Measurements from ENCODE around the gene HABP2.

Gene HABP2

GRCh38 chr10:113543107-113543955 lies 9.5 kb upstream of the HABP2 start:
- Histone ChIP-seq H3K27ac (ENCODE audit: low read length) (no peak overlapping the region), H2AFZ (ENCODE audit: low read depth, low read length) (no peak overlapping the region), H3K27me3 (ENCODE audit: insufficient read depth, low read length, poor library complexity) (peaks cover 5% of the 10 kb centered on the region), H3K9ac (ENCODE audit: low read depth, low read length) (no peak overlapping the region), H3K4me3 (ENCODE audit: low read depth in 1 of 2, low read length in 2 of 2) (no peak overlapping the region), H4K20me1 (ENCODE audit: insufficient read depth, low read length) (no peaks in the 10 kb centered on the region), H3K79me2 (ENCODE audit: insufficient read depth, low read length) (no peaks in the 10 kb centered on the region), H3K4me2 (ENCODE audit: insufficient read depth, low read length) (no peak overlapping the region), H3K36me3 (ENCODE audit: insufficient read depth, low read length) (no peaks in the 10 kb centered on the region), H3K4me1 (ENCODE audit: insufficient read depth, low read length) (no peaks in the 10 kb centered on the region), H3K9me3 (ENCODE audit: insufficient read depth, low read length, severe bottlenecking) (no peaks in the 10 kb centered on the region)
- DNase-seq (no peak), ATAC-seq (ENCODE audit: insufficient read depth, low read depth) (no peak)
- TF ChIP-seq EZH2 (IDR thresholded peaks at IDR 0.05; ENCODE audit: borderline replicate concordance, low read depth, low read length, severe bottlenecking) (no peak), CTCF (IDR thresholded peaks at IDR 0.05; ENCODE audit: borderline replicate concordance, extremely low read depth, low read length, poor library complexity, severe bottlenecking) (no peak)

- H2AFZ ChIP-seq (ENCODE audit: low read depth, low read length) = no peak overlapping the region
Observed at GRCh38 chr10:113544392-113544791, 8.5 kb upstream of the HABP2 start.

GRCh38 chr10:113547426-113547825 lies 5.4 kb upstream of the HABP2 start:
- H3K9me3 ChIP-seq (ENCODE audit: insufficient read depth, low read length, severe bottlenecking) = no peaks in the 10 kb centered on the region
- H3K36me3 ChIP-seq (ENCODE audit: insufficient read depth, low read length) = no peaks in the 10 kb centered on the region
- H2AFZ ChIP-seq (ENCODE audit: low read depth, low read length) = no peak overlapping the region
- DNase-seq (no peak), ATAC-seq (ENCODE audit: insufficient read depth, low read depth) (no peak)
- H4K20me1 ChIP-seq (ENCODE audit: insufficient read depth, low read length) = no peaks in the 10 kb centered on the region
- no peaks in the 10 kb centered on the region for H3K79me2 ChIP-seq (ENCODE audit: insufficient read depth, low read length)
- H3K9ac ChIP-seq (ENCODE audit: low read depth, low read length) = no peak overlapping the region
- TF ChIP-seq EZH2 (IDR thresholded peaks at IDR 0.05; ENCODE audit: borderline replicate concordance, low read depth, low read length, severe bottlenecking) (no peak), CTCF (IDR thresholded peaks at IDR 0.05; ENCODE audit: borderline replicate concordance, extremely low read depth, low read length, poor library complexity, severe bottlenecking) (no peak)
- H3K27ac ChIP-seq (ENCODE audit: low read length) = no peak overlapping the region
- H3K4me1 ChIP-seq (ENCODE audit: insufficient read depth, low read length) = no peaks in the 10 kb centered on the region
- H3K4me2 ChIP-seq (ENCODE audit: insufficient read depth, low read length) = no peak overlapping the region
- no peak overlapping the region for H3K4me3 ChIP-seq (ENCODE audit: low read depth in 1 of 2, low read length in 2 of 2)
- no peaks in the 10 kb centered on the region for H3K27me3 ChIP-seq (ENCODE audit: insufficient read depth, low read length, poor library complexity)

More at GRCh38 chr10:113544392-113544791, 8.5 kb upstream of the HABP2 start:
- Histone ChIP-seq H3K27ac (ENCODE audit: low read length) (no peak overlapping the region), H3K36me3 (ENCODE audit: insufficient read depth, low read length) (no peaks in the 10 kb centered on the region), H3K27me3 (ENCODE audit: insufficient read depth, low read length, poor library complexity) (peaks cover 5% of the 10 kb centered on the region), H3K4me2 (ENCODE audit: insufficient read depth, low read length) (no peak overlapping the region), H4K20me1 (ENCODE audit: insufficient read depth, low read length) (no peaks in the 10 kb centered on the region), H3K9ac (ENCODE audit: low read depth, low read length) (no peak overlapping the region), H3K4me3 (ENCODE audit: low read depth in 1 of 2, low read length in 2 of 2) (no peak overlapping the region), H3K4me1 (ENCODE audit: insufficient read depth, low read length) (no peaks in the 10 kb centered on the region), H3K9me3 (ENCODE audit: insufficient read depth, low read length, severe bottlenecking) (no peaks in the 10 kb centered on the region), H3K79me2 (ENCODE audit: insufficient read depth, low read length) (no peaks in the 10 kb centered on the region)
- TF ChIP-seq CTCF (IDR thresholded peaks at IDR 0.05; ENCODE audit: borderline replicate concordance, extremely low read depth, low read length, poor library complexity, severe bottlenecking) = no peak
- no peak for TF ChIP-seq EZH2 (IDR thresholded peaks at IDR 0.05; ENCODE audit: borderline replicate concordance, low read depth, low read length, severe bottlenecking)
- no peak for ATAC-seq (ENCODE audit: insufficient read depth, low read depth)
- no peak for DNase-seq

Measured in DND-41 (cell line).